Neural cell (in vitro differentiated cells): Measurements from ENCODE around the gene UPF3A. TPM values are rescaled to one million over a fixed set of nuclear protein-coding genes. Genes with fewer than 3 reads are reported as not detected.

Source experiments
- H2AFZ ChIP-seq: fragments of 200-600, 300-800 bp; sonication (generic), shearing (Covaris generic); 2 replicates; pipeline ENCODE4 v1.6.0; 2014; ENCODE audit warnings: low read depth, mild to moderate bottlenecking, antibody characterized with exemption, low read length, moderate library complexity
- H3F3A ChIP-seq: fragments of 200-600 bp; shearing (Covaris generic); 2 replicates; pipeline ENCODE4 v1.6.1; 2016; ENCODE audit warnings: mild to moderate bottlenecking, moderate library complexity, mixed read lengths, antibody characterized with exemption, low read length; ENCODE audit not compliant: insufficient read depth, poor library complexity, severe bottlenecking
- H3K27ac ChIP-seq: fragments of 200-600, 300-800 bp; sonication (generic), shearing (Covaris generic); 2 replicates; pipeline ENCODE4 v1.5.1; 2014; ENCODE audit warnings: mild to moderate bottlenecking, low read length, moderate library complexity
- H3K27me3 ChIP-seq: fragments of 300-800, 200-600 bp; sonication (generic), shearing (Covaris generic); 2 replicates; pipeline ENCODE4 v1.6.0; 2014; ENCODE audit warnings: mild to moderate bottlenecking, low read depth, low read length, moderate library complexity; ENCODE audit not compliant: insufficient read depth
- H3K36me3 ChIP-seq: fragments of 300-800, 200-600 bp; sonication (generic), shearing (Covaris generic); 2 replicates; pipeline ENCODE4 v1.5.1; 2014; ENCODE audit warnings: mild to moderate bottlenecking, antibody characterized with exemption, low read length, moderate library complexity; ENCODE audit not compliant: insufficient read depth
- H3K4me2 ChIP-seq: fragments of 300-800, 200-600 bp; sonication (generic), shearing (Covaris generic); 2 replicates; pipeline ENCODE4 v1.6.0; 2014; ENCODE audit warnings: mild to moderate bottlenecking, low read length
- H3K4me3 ChIP-seq: fragments of 300-800, 200-600 bp; sonication (generic), shearing (Covaris generic); 2 replicates; pipeline ENCODE4 v1.5.1; 2014; ENCODE audit warnings: mild to moderate bottlenecking, low read length, moderate library complexity
- H3K79me2 ChIP-seq: fragments of 200-600 bp; shearing (Covaris generic); replicated peaks from 2 replicates; pipeline ENCODE4 v1.6.0; 2014; ENCODE audit warnings: mild to moderate bottlenecking, low read length, moderate library complexity; ENCODE audit not compliant: insufficient read depth
- H3K9ac ChIP-seq: fragments of 300-800, 200-600 bp; sonication (generic), shearing (Covaris generic); 2 replicates; pipeline ENCODE4 v1.6.1; 2016; ENCODE audit warnings: mild to moderate bottlenecking, low read length, mixed read lengths
- H3K9me2 ChIP-seq: fragments of 200-600 bp; shearing (Covaris generic); 2 replicates; pipeline ENCODE4 v1.6.1; 2016; ENCODE audit warnings: mild to moderate bottlenecking, low read length, mixed read lengths; ENCODE audit not compliant: insufficient read depth
- H3K9me3 ChIP-seq: fragments of 200-600, 300-800 bp; sonication (generic), shearing (Covaris generic); 2 replicates; pipeline ENCODE4 v1.6.1; 2016; ENCODE audit warnings: mild to moderate bottlenecking, mixed run types, low read length, moderate library complexity, mixed read lengths
- H4K20me1 ChIP-seq: fragments of 200-600 bp; shearing (Covaris generic); 2 replicates; pipeline ENCODE4 v1.6.1; 2016; ENCODE audit warnings: mild to moderate bottlenecking, mixed run types; ENCODE audit not compliant: insufficient read depth
- CTCF ChIP-seq: fragments of 450-650 bp; IDR thresholded peaks from 2 replicates; pipeline ENCODE4 v1.5.1; 2014; ENCODE audit warnings: antibody characterized with exemption, mild to moderate bottlenecking, moderate library complexity; ENCODE audit not compliant: poor library complexity, severe bottlenecking
- EP300 ChIP-seq: fragments of 450-650 bp; conservative IDR thresholded peaks from 2 replicates; pipeline ENCODE4 v1.6.1; 2014; ENCODE audit warnings: antibody characterized with exemption, mild to moderate bottlenecking, moderate library complexity; ENCODE audit not compliant: poor library complexity, severe bottlenecking
- EZH2 ChIP-seq: fragments of 200-600, 300-800 bp; shearing (Covaris generic), sonication (generic); IDR thresholded peaks from 2 replicates; pipeline ENCODE4 v1.6.1; 2014; ENCODE audit warnings: antibody characterized with exemption, low read length, borderline replicate concordance, mild to moderate bottlenecking; ENCODE audit not compliant: insufficient read depth, poor library complexity, severe bottlenecking
- MXI1 ChIP-seq: fragments of 450-650 bp; conservative IDR thresholded peaks from 2 replicates; pipeline ENCODE4 v1.6.1; 2014; ENCODE audit warnings: antibody characterized with exemption, mild to moderate bottlenecking; ENCODE audit not compliant: poor library complexity, severe bottlenecking
- POLR2AphosphoS5 ChIP-seq: IDR thresholded peaks from 2 replicates; pipeline ENCODE4 v1.6.1; 2012
- RAD21 ChIP-seq: fragments of 450-650 bp; conservative IDR thresholded peaks from 2 replicates; pipeline ENCODE4 v1.6.1; 2014; ENCODE audit warnings: antibody characterized with exemption, mild to moderate bottlenecking, moderate library complexity
- REST ChIP-seq: IDR thresholded peaks from 2 replicates; pipeline ENCODE4 v1.6.1; 2012; ENCODE audit warnings: borderline replicate concordance
- SMC3 ChIP-seq: fragments of 450-650 bp; conservative IDR thresholded peaks from 2 replicates; pipeline ENCODE4 v1.6.1; 2014; ENCODE audit warnings: antibody characterized with exemption, mild to moderate bottlenecking, moderate library complexity; ENCODE audit not compliant: poor library complexity
- TAF1 ChIP-seq: IDR thresholded peaks from 2 replicates; pipeline ENCODE4 v1.6.1; 2012; ENCODE audit warnings: low read depth
- polyA plus RNA-seq: library from polyadenylated mRNA; depleted of rRNA; stranded (reverse); fragments of >200 nt; gene quantifications from 2 replicates; pipeline ENCODE4 v1.2.3, GENCODE V29; 2014

UPF3A gene
- polyA plus RNA-seq, 1 donor from 2014 or later = 277 TPM

GRCh38 chr13:114313061-114313860 is 31.9 kb downstream of the UPF3A start:
- TF ChIP-seq MXI1 (no peak), POLR2AphosphoS5 (no peak), REST (no peak), RAD21 (no peak), SMC3 (no peak), EP300 (no peak), TAF1 (no peak), EZH2 (no peak), CTCF (no peak)
- no peak overlapping the region for H2AFZ ChIP-seq
- peak overlapping the region; percentile 32 for H3K27ac ChIP-seq
- H3K27me3 ChIP-seq = no peaks in the 10 kb centered on the region
- peaks cover 35% of the 10 kb centered on the region for H3K79me2 ChIP-seq
- H3K4me3 ChIP-seq = peak overlapping the region; percentile 74
- H3K36me3 ChIP-seq = peaks cover under 1% of the 10 kb centered on the region
- H3K9me2 ChIP-seq = no peaks in the 10 kb centered on the region
- H3K9me3 ChIP-seq = no peaks in the 10 kb centered on the region
- peak overlapping the region; percentile 56 for H3K9ac ChIP-seq
- H3F3A ChIP-seq = no peaks in the 10 kb centered on the region
- peak overlapping the region; percentile 59 for H3K4me2 ChIP-seq
- no peaks in the 10 kb centered on the region for H4K20me1 ChIP-seq

GRCh38 chr13:114314074-114314912 is 32.9 kb downstream of the UPF3A start, which contains the start of gene CHAMP1:
CHAMP1 (plus strand) TSS chr13:114314503; CDS start chr13:114323843, 9,340 bp downstream.
- H3F3A ChIP-seq = no peaks in the 10 kb centered on the region
- no peaks in the 10 kb centered on the region for H3K36me3 ChIP-seq
- H3K4me2 ChIP-seq = peak within 1 kb of the TSS; percentile 91
- H3K4me3 ChIP-seq = peak within 1 kb of the TSS; percentile 74
- H3K27ac ChIP-seq = peak within 1 kb of the TSS; percentile 75
- no peaks in the 10 kb centered on the region for H3K9me3 ChIP-seq
- H3K9me2 ChIP-seq = no peaks in the 10 kb centered on the region
- peak within 1 kb of the TSS; percentile 5 for H2AFZ ChIP-seq
- no peaks in the 10 kb centered on the region for H4K20me1 ChIP-seq
- H3K79me2 ChIP-seq = peaks cover 45% of the 10 kb centered on the region
- H3K9ac ChIP-seq = peak within 1 kb of the TSS; percentile 85
- TF ChIP-seq EZH2 (no peak), REST (peak; percentile 68), POLR2AphosphoS5 (peak; percentile 81), RAD21 (peak; percentile 32), TAF1 (peak; percentile 84), MXI1 (peak; percentile 85), CTCF (peak; percentile 40), EP300 (peak; percentile 64), SMC3 (peak; percentile 33)
- no peaks in the 10 kb centered on the region for H3K27me3 ChIP-seq
